HEK293T (cell line): ENCODE data around the gene HEBP2.

Source experiments
- CTCF ChIA-PET: fragments of 350-600 bp; formaldehyde crosslinking; extraction: SDS; loops from one replicate; lab custom pipeline; 2021; ENCODE audit warnings: antibody characterized with exemption, inconsistent platforms; lab: Yijun Ruan, JAX
- POLR2A ChIA-PET: fragments of 350-600 bp; formaldehyde crosslinking; extraction: SDS; loops from one replicate; lab custom pipeline; 2020; ENCODE audit warnings: antibody characterized with exemption, inconsistent platforms; lab: Yijun Ruan, JAX
- DNase-seq: peaks from one replicate; pipeline ENCODE4 v3.0.0; 2012; ENCODE audit warnings: mixed read lengths; ENCODE audit errors: extremely low spot score
- ELF4 ChIP-seq: fragments of 450-650 bp; IDR thresholded peaks from 2 replicates; pipeline ENCODE4 v1.6.1; 2017; ENCODE audit warnings: antibody characterized with exemption
- FOXM1 ChIP-seq: fragments of 450-650 bp; IDR thresholded peaks from 2 replicates; pipeline ENCODE4 v1.6.1; 2017; ENCODE audit warnings: mild to moderate bottlenecking, borderline replicate concordance
- HDGF ChIP-seq: fragments of 450-650 bp; IDR thresholded peaks from 2 replicates; pipeline ENCODE4 v1.6.1; 2017; ENCODE audit warnings: antibody characterized with exemption, borderline replicate concordance
- SP1 ChIP-seq: fragments of 450-650 bp; IDR thresholded peaks from 2 replicates; pipeline ENCODE4 v1.6.1; 2017
- TARDBP ChIP-seq: fragments of 450-650 bp; IDR thresholded peaks from 2 replicates; pipeline ENCODE4 v1.6.1; 2016
- ZNF384 ChIP-seq: fragments of 450-650 bp; IDR thresholded peaks from 2 replicates; pipeline ENCODE4 v1.6.1; 2016

The HEBP2 gene

DNA sequence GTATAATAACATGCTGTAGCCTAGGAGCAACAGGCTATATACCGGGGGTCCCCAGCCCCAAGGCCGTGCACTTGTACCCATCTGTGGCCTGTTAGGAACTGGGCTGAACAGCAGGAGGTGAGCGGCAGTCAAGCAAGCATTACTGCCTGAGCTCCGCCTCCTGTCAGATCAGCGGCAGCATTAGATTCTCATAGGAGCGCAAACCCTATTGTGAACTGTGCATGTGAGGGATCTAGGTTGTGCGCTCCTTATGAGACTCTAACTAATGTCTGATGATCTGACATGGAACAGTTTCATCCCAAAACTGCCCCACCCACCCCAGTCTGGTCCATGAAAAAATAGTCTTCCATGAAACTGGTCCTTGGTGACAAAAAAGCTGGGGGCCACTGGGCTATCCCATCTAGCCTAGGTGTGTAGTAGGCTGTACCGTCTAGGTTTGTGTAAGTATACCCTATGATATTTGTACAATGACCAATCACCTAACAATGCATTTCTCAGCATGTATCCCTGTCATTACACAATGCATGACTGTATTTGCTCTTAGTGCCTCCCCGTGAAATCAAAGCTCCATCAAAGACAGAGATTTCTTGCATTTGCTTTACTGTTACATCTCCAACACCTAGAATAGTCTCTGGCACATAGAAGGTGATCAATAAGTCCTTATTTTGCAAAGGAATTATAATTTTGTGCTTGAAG is 64.4 kb downstream of the HEBP2 start:
- ChIA-PET CTCF (no interaction called here), POLR2A (interaction anchor here (0.7 kb wide), 1 partner anchor 19 kb away, joined by 3 read pairs; no protein-coding TSS in a partner anchor)
- no peak for TF ChIP-seq ELF4
- TF ChIP-seq SP1, result no peak
- no peak for TF ChIP-seq ZNF384
- no peak for TF ChIP-seq TARDBP
- TF ChIP-seq HDGF, result no peak
- no peak for TF ChIP-seq FOXM1
- no peak for DNase-seq
